HEK293 (cell line): ENCODE measurements around the gene ERMAP.

Experiments
- CTCF ChIA-PET: fragments of 350-600 bp; formaldehyde crosslinking; extraction: SDS; loops from one replicate; lab custom pipeline; 2021; ENCODE audit warnings: antibody characterized with exemption; lab: Yijun Ruan, JAX
- POLR2A ChIA-PET: fragments of 300-600 bp; formaldehyde crosslinking; extraction: SDS; loops from one replicate; lab custom pipeline; 2020; ENCODE audit warnings: antibody characterized with exemption, inconsistent platforms; lab: Yijun Ruan, JAX
- H3K27ac ChIP-seq: fragments of 200-500 bp; sonication (Bioruptor generic); 2 replicates; pipeline ENCODE4 v1.5.1; 2014; ENCODE audit warnings: low read depth, low read length, control low read depth, inconsistent platforms; ENCODE audit errors: extremely low read depth
- H3K36me3 ChIP-seq, 2 experiments: fragments of 200-500 bp in 1 of 2; sonication (Bioruptor generic) in 1 of 2; 1 replicate in 1 of 2; 2 replicates in 1 of 2; pipeline ENCODE4 v1.5.1; 2014 to 2017; ENCODE audit warnings: inconsistent platforms in 2 of 2, low read length in 2 of 2; ENCODE audit not compliant: control insufficient read depth in 2 of 2, insufficient read depth in 1 of 2
- H3K4me1 ChIP-seq: fragments of 200-500 bp; sonication (Bioruptor generic); 2 replicates; pipeline ENCODE4 v1.5.1; 2014; ENCODE audit warnings: mild to moderate bottlenecking, low read length, inconsistent platforms; ENCODE audit not compliant: control insufficient read depth, insufficient read depth
- H3K4me3 ChIP-seq: 2 replicates; pipeline ENCODE4 v1.5.1; 2011; ENCODE audit warnings: low read depth, mild to moderate bottlenecking, control low read depth, low read length, moderate library complexity
- H3K9me3 ChIP-seq: fragments of 200-500 bp; sonication (Bioruptor generic); 2 replicates; pipeline ENCODE4 v1.5.1; 2014; ENCODE audit warnings: low read depth, low read length, inconsistent platforms; ENCODE audit not compliant: control insufficient read depth, insufficient read depth
- BCL11A ChIP-seq: fragments of 450-650 bp; formaldehyde crosslinking; IDR thresholded peaks from 2 replicates; pipeline ENCODE4 v1.5.1; 2016; ENCODE audit warnings: low read depth, missing biosample characterization, missing genetic modification characterization
- BCL6B ChIP-seq: fragments of 450-650 bp; formaldehyde crosslinking; IDR thresholded peaks from 2 replicates; pipeline ENCODE4 v1.5.1; 2017; ENCODE audit warnings: missing biosample characterization, missing genetic modification characterization
- EGR2 ChIP-seq: fragments of 450-650 bp; formaldehyde crosslinking; IDR thresholded peaks from 2 replicates; pipeline ENCODE4 v1.5.1; 2016; ENCODE audit warnings: low read depth, missing biosample characterization, missing genetic modification characterization
- GFI1B ChIP-seq: fragments of 450-650 bp; formaldehyde crosslinking; IDR thresholded peaks from 2 replicates; pipeline ENCODE4 v1.5.1; 2016; ENCODE audit warnings: missing biosample characterization, missing genetic modification characterization
- IKZF3 ChIP-seq: fragments of 450-650 bp; IDR thresholded peaks from 2 replicates; pipeline ENCODE4 v1.5.0; 2018; ENCODE audit warnings: missing biosample characterization, mild to moderate bottlenecking, missing genetic modification characterization, moderate library complexity
- KLF8 ChIP-seq: fragments of 450-650 bp; formaldehyde crosslinking; IDR thresholded peaks from 2 replicates; pipeline ENCODE4 v1.5.1; 2016; ENCODE audit warnings: missing biosample characterization, missing genetic modification characterization
- KLF9 ChIP-seq: fragments of 450-650 bp; formaldehyde crosslinking; IDR thresholded peaks from 2 replicates; pipeline ENCODE4 v1.5.1; 2016; ENCODE audit warnings: missing biosample characterization, missing genetic modification characterization, low read depth
- PRDM1 ChIP-seq: fragments of 450-650 bp; formaldehyde crosslinking; IDR thresholded peaks from 2 replicates; pipeline ENCODE4; 2016; ENCODE audit warnings: missing biosample characterization, missing genetic modification characterization
- PRDM10 ChIP-seq: fragments of 450-650 bp; formaldehyde crosslinking; IDR thresholded peaks from 2 replicates; pipeline ENCODE4 v1.5.1; 2016; ENCODE audit warnings: missing biosample characterization, missing genetic modification characterization
- REPIN1 ChIP-seq: fragments of 450-650 bp; formaldehyde crosslinking; IDR thresholded peaks from 2 replicates; pipeline ENCODE4 v1.5.1; 2017; ENCODE audit warnings: missing biosample characterization, missing genetic modification characterization, low read depth
- SCRT1 ChIP-seq: fragments of 450-650 bp; formaldehyde crosslinking; IDR thresholded peaks from 2 replicates; pipeline ENCODE4 v1.5.1; 2016; ENCODE audit warnings: missing biosample characterization, missing genetic modification characterization, borderline replicate concordance
- YY1 ChIP-seq: fragments of 450-650 bp; formaldehyde crosslinking; IDR thresholded peaks from 2 replicates; pipeline ENCODE4 v1.5.1; 2018; ENCODE audit warnings: missing biosample characterization, missing genetic modification characterization
- ZIC2 ChIP-seq: fragments of 450-650 bp; formaldehyde crosslinking; IDR thresholded peaks from 2 replicates; pipeline ENCODE4 v1.5.1; 2016; ENCODE audit warnings: missing biosample characterization, missing genetic modification characterization
- ZNF138 ChIP-seq: fragments of 450-650 bp; formaldehyde crosslinking; IDR thresholded peaks from 2 replicates; pipeline ENCODE4 v1.5.1; 2016; ENCODE audit warnings: missing biosample characterization, missing genetic modification characterization, borderline replicate concordance
- ZNF146 ChIP-seq: fragments of 450-650 bp; formaldehyde crosslinking; IDR thresholded peaks from 2 replicates; pipeline ENCODE4 v1.5.1; 2016; ENCODE audit warnings: missing biosample characterization, missing genetic modification characterization
- ZNF19 ChIP-seq: fragments of 450-650 bp; formaldehyde crosslinking; IDR thresholded peaks from 2 replicates; pipeline ENCODE4; 2016; ENCODE audit warnings: missing biosample characterization, missing genetic modification characterization, low read depth
- ZNF239 ChIP-seq: fragments of 450-650 bp; formaldehyde crosslinking; IDR thresholded peaks from 2 replicates; pipeline ENCODE4 v1.5.1; 2016; ENCODE audit warnings: missing biosample characterization, missing genetic modification characterization
- ZNF24 ChIP-seq: fragments of 450-650 bp; formaldehyde crosslinking; IDR thresholded peaks from 2 replicates; pipeline ENCODE4 v1.5.1; 2016; ENCODE audit warnings: missing biosample characterization, missing genetic modification characterization
- ZNF266 ChIP-seq: fragments of 450-650 bp; formaldehyde crosslinking; IDR thresholded peaks from 2 replicates; pipeline ENCODE4 v1.5.1; 2016; ENCODE audit warnings: missing biosample characterization, missing genetic modification characterization, low read depth
- ZNF354C ChIP-seq: fragments of 450-650 bp; formaldehyde crosslinking; IDR thresholded peaks from 2 replicates; pipeline ENCODE4 v1.5.1; 2016; ENCODE audit warnings: missing biosample characterization, missing genetic modification characterization, low read depth, borderline replicate concordance
- ZNF501 ChIP-seq: fragments of 450-650 bp; formaldehyde crosslinking; IDR thresholded peaks from 2 replicates; pipeline ENCODE4 v1.5.1; 2016; ENCODE audit warnings: missing biosample characterization, missing genetic modification characterization
- ZNF544 ChIP-seq: fragments of 450-650 bp; formaldehyde crosslinking; IDR thresholded peaks from 2 replicates; pipeline ENCODE4 v1.5.0; 2017; ENCODE audit warnings: missing biosample characterization, missing genetic modification characterization
- ZNF558 ChIP-seq: fragments of 450-650 bp; formaldehyde crosslinking; IDR thresholded peaks from 2 replicates; pipeline ENCODE4 v1.5.1; 2016; ENCODE audit warnings: missing biosample characterization, missing genetic modification characterization
- ZNF654 ChIP-seq: fragments of 450-650 bp; formaldehyde crosslinking; IDR thresholded peaks from 2 replicates; pipeline ENCODE4 v1.5.1; 2016; ENCODE audit warnings: low read depth, missing biosample characterization, missing genetic modification characterization
- TF ChIP-seq, protein P1 (sequence below): fragments of 450-650 bp; formaldehyde crosslinking; IDR thresholded peaks from 2 replicates; pipeline ENCODE4 v1.5.1; 2016; ENCODE audit warnings: missing biosample characterization, missing genetic modification characterization
- TF ChIP-seq, protein P2 (sequence below): fragments of 450-650 bp; formaldehyde crosslinking; IDR thresholded peaks from 2 replicates; pipeline ENCODE4 v1.5.1; 2016; ENCODE audit warnings: missing biosample characterization, missing genetic modification characterization

ERMAP gene

DNA sequence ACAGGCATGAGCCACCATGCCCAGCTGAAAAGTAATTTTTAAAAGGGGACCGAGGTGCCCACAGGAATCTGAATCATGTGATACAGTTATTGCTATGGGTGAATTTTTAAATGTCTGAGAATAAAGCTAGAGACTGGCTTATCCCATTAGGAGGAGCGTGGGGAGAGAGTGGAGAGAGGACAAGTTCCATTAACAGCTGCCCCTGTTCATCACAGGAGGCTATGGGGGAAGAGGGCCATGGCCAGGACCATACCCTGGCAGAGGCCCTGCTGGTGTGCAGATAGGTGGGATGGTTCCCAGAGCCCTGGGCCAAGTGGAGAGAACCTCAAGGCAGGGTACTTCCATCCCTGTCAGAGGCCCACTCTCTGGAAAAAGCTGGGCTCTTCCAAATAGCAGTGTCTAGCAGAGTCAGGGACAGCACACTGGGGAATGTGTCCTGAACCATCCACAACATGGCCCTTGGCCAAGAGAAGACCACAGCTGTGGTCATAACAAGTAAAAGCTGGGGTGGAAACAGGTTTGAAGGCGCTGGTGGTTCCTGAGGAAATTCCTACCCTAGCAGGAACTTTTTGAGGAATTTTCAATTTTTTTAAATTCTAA is 15.8 kb downstream of the ERMAP start:
- Histone ChIP-seq H3K27ac (no peak overlapping the region), H3K4me1 (peaks cover 3% of the 10 kb centered on the region), H3K4me3 (no peak overlapping the region), H3K36me3 (no peaks in the 10 kb centered on the region), H3K9me3 (no peaks in the 10 kb centered on the region)
- TF ChIP-seq ZNF354C (tag by site-specific recombination) (no peak), ZNF138 (tag by site-specific recombination) (no peak), PRDM1 (tag by site-specific recombination) (no peak), KLF9 (tag by site-specific recombination) (no peak), ZNF146 (tag by site-specific recombination) (no peak), ZNF654 (tag by site-specific recombination) (no peak), BCL6B (tag by site-specific recombination) (no peak), YY1 (tag by site-specific recombination) (no peak), PRDM10 (tag by site-specific recombination) (no peak), ZNF501 (tag by site-specific recombination) (no peak), ZNF266 (no peak), IKZF3 (tag by site-specific recombination) (no peak), ZNF24 (tag by site-specific recombination) (no peak), EGR2 (tag by site-specific recombination) (no peak), SCRT1 (tag by site-specific recombination) (no peak), REPIN1 (tag by site-specific recombination) (no peak)
- TF ChIP-seq, protein P1, sequence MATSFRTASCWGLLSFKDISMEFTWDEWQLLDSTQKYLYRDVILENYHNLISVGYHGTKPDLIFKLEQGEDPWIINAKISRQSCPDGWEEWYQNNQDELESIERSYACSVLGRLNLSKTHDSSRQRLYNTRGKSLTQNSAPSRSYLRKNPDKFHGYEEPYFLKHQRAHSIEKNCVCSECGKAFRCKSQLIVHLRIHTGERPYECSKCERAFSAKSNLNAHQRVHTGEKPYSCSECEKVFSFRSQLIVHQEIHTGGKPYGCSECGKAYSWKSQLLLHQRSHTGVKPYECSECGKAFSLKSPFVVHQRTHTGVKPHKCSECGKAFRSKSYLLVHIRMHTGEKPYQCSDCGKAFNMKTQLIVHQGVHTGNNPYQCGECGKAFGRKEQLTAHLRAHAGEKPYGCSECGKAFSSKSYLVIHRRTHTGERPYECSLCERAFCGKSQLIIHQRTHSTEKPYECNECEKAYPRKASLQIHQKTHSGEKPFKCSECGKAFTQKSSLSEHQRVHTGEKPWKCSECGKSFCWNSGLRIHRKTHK: no peak
- POLR2A ChIA-PET: interaction anchor here (0.8 to 0.9 kb wide), 2 partner anchors 10 to 13 kb away, joined by 3 to 5 read pairs; partner anchors contain the start of gene ZNF691
- CTCF ChIA-PET: no interaction called here

GRCh38 chr1:42833981-42834380 is 17.1 kb downstream of the ERMAP start:
- ChIA-PET POLR2A (interaction anchor here (5.6 kb wide), 1 partner anchor 12 kb away, joined by 25 read pairs; the partner anchor contains the start of gene ZNF691), CTCF (no interaction called here)
- Histone ChIP-seq H3K27ac (no peak overlapping the region), H3K36me3 (no peaks in the 10 kb centered on the region), H3K9me3 (no peaks in the 10 kb centered on the region), H3K4me3 (no peak overlapping the region), H3K4me1 (peaks cover 3% of the 10 kb centered on the region)
- TF ChIP-seq BCL11A (tag by site-specific recombination) (no peak), ZNF544 (tag by site-specific recombination) (no peak), ZIC2 (no peak), ZNF239 (no peak), KLF8 (no peak), ZNF19 (tag by site-specific recombination) (no peak), ZNF501 (tag by site-specific recombination) (no peak), GFI1B (no peak), ZNF558 (tag by site-specific recombination) (no peak), ZNF138 (tag by site-specific recombination) (no peak), REPIN1 (tag by site-specific recombination) (no peak)
- TF ChIP-seq, protein P2, sequence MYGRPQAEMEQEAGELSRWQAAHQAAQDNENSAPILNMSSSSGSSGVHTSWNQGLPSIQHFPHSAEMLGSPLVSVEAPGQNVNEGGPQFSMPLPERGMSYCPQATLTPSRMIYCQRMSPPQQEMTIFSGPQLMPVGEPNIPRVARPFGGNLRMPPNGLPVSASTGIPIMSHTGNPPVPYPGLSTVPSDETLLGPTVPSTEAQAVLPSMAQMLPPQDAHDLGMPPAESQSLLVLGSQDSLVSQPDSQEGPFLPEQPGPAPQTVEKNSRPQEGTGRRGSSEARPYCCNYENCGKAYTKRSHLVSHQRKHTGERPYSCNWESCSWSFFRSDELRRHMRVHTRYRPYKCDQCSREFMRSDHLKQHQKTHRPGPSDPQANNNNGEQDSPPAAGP (tag by site-specific recombination): no peak
- TF ChIP-seq, all 188 proteins: peak for 0
